IPS DF 6.9 (cell line): Measurements from ENCODE around the gene ADAM12.

Experiments
- DNase-seq: peaks from one replicate; pipeline ENCODE4 v3.0.0-alpha.2; 2013; ENCODE audit warnings: low read depth, low spot score
- H3K27ac ChIP-seq: one replicate; pipeline ENCODE4 v1.5.1; 2013; ENCODE audit warnings: low read length, control low read depth
- H3K27me3 ChIP-seq: 2 replicates; pipeline ENCODE4 v1.6.1; 2013; ENCODE audit warnings: mild to moderate bottlenecking, low read length; ENCODE audit not compliant: control insufficient read depth, insufficient read depth
- H3K36me3 ChIP-seq: 2 replicates; pipeline ENCODE4 v1.6.1; 2013; ENCODE audit warnings: low read length; ENCODE audit not compliant: control insufficient read depth, insufficient read depth
- H3K4me1 ChIP-seq: 2 replicates; pipeline ENCODE4 v1.6.1; 2013; ENCODE audit warnings: low read length; ENCODE audit not compliant: control insufficient read depth, insufficient read depth
- H3K4me3 ChIP-seq: 2 replicates; pipeline ENCODE4 v1.5.1; 2013; ENCODE audit warnings: mild to moderate bottlenecking, low read length
- H3K9me3 ChIP-seq: 2 replicates; pipeline ENCODE4 v1.6.1; 2013; ENCODE audit warnings: low read length, inconsistent platforms; ENCODE audit not compliant: control insufficient read depth, insufficient read depth
- WGBS: extraction: QIAGEN DNeasy Blood & Tissue Kit; methylation state at CpG from one replicate; pipeline ENCODE4 v1.1.7; 2013; ENCODE audit warnings: mixed read lengths, missing lambda C conversion rate; ENCODE audit not compliant: insufficient read length, insufficient coverage; 5-methylcytosine and 5-hydroxymethylcytosine counted together

The ADAM12 gene

GRCh38 chr10:126101736-126102135 lies 286.5 kb downstream of the ADAM12 start:
- H3K36me3 ChIP-seq: no peaks in the 10 kb centered on the region
- no peaks in the 10 kb centered on the region; the same call in 1 of the 2 replicates for H3K4me1 ChIP-seq
- no peak overlapping the region for H3K4me3 ChIP-seq
- no peaks in the 10 kb centered on the region for H3K27me3 ChIP-seq
- no peaks in the 10 kb centered on the region; the same call in 1 of the 2 replicates for H3K9me3 ChIP-seq
- WGBS: no CpG with 5 or more reads among the region's 4 CpGs
- DNase-seq: no peak
- no peak overlapping the region for H3K27ac ChIP-seq

GRCh38 chr10:126101325-126101724 lies 287.0 kb downstream of the ADAM12 start:
- no peaks in the 10 kb centered on the region; the same call in 1 of the 2 replicates for H3K4me1 ChIP-seq
- no peaks in the 10 kb centered on the region; the same call in 1 of the 2 replicates for H3K9me3 ChIP-seq
- H3K36me3 ChIP-seq: no peaks in the 10 kb centered on the region
- H3K27ac ChIP-seq: no peak overlapping the region
- WGBS: no CpG with 5 or more reads among the region's 1 CpG
- H3K4me3 ChIP-seq: no peak overlapping the region
- H3K27me3 ChIP-seq: no peaks in the 10 kb centered on the region
- DNase-seq: no peak

- Histone ChIP-seq H3K4me3 (no peak overlapping the region), H3K9me3 (no peaks in the 10 kb centered on the region; the same call in 1 of the 2 replicates), H3K27me3 (no peaks in the 10 kb centered on the region), H3K27ac (no peak overlapping the region), H3K36me3 (no peaks in the 10 kb centered on the region), H3K4me1 (no peaks in the 10 kb centered on the region; the same call in 1 of the 2 replicates)
- WGBS: no CpG with 5 or more reads among the region's 3 CpGs
- no peak for DNase-seq
Observed at GRCh38 chr10:126099366-126099765, 288.9 kb downstream of the ADAM12 start.

GRCh38 chr10:126098226-126098581 lies 290.1 kb downstream of the ADAM12 start:
- Histone ChIP-seq H3K27ac (no peak overlapping the region), H3K4me3 (no peak overlapping the region), H3K27me3 (no peaks in the 10 kb centered on the region), H3K4me1 (no peaks in the 10 kb centered on the region; the same call in 1 of the 2 replicates), H3K9me3 (no peaks in the 10 kb centered on the region; the same call in 1 of the 2 replicates), H3K36me3 (no peaks in the 10 kb centered on the region)
- no CpG with 5 or more reads among the region's 3 CpGs for WGBS
- DNase-seq: no peak

- no peak overlapping the region for H3K4me3 ChIP-seq
- H3K4me1 ChIP-seq: no peaks in the 10 kb centered on the region; the same call in 1 of the 2 replicates
- no peak overlapping the region for H3K27ac ChIP-seq
- no peak for DNase-seq
- no peaks in the 10 kb centered on the region; the same call in 1 of the 2 replicates for H3K9me3 ChIP-seq
- no peaks in the 10 kb centered on the region for H3K36me3 ChIP-seq
- no CpG with 5 or more reads among the region's 6 CpGs for WGBS
- H3K27me3 ChIP-seq: no peaks in the 10 kb centered on the region
Observed at GRCh38 chr10:126097558-126098225, 290.6 kb downstream of the ADAM12 start.

- DNase-seq: no peak
- H3K4me1 ChIP-seq: no peaks in the 10 kb centered on the region; the same call in 1 of the 2 replicates
- no peaks in the 10 kb centered on the region for H3K36me3 ChIP-seq
- H3K27ac ChIP-seq: no peak overlapping the region
- no peak overlapping the region for H3K4me3 ChIP-seq
- WGBS: no CpG with 5 or more reads among the region's 5 CpGs
- no peaks in the 10 kb centered on the region; the same call in 1 of the 2 replicates for H3K9me3 ChIP-seq
- no peaks in the 10 kb centered on the region for H3K27me3 ChIP-seq
Observed at GRCh38 chr10:126094537-126094936, 293.7 kb downstream of the ADAM12 start.

- Histone ChIP-seq H3K9me3 (no peaks in the 10 kb centered on the region; the same call in 1 of the 2 replicates), H3K4me1 (no peaks in the 10 kb centered on the region; the same call in 1 of the 2 replicates), H3K27ac (no peak overlapping the region), H3K27me3 (no peaks in the 10 kb centered on the region), H3K36me3 (no peaks in the 10 kb centered on the region), H3K4me3 (no peak overlapping the region)
- DNase-seq: no peak
- WGBS: no CpG with 5 or more reads among the region's 7 CpGs
Observed at GRCh38 chr10:126092366-126093215, 295.7 kb downstream of the ADAM12 start.

GRCh38 chr10:126090911-126091728 lies 297.2 kb downstream of the ADAM12 start:
- no peaks in the 10 kb centered on the region for H3K36me3 ChIP-seq
- no peak overlapping the region for H3K4me3 ChIP-seq
- DNase-seq: no peak
- H3K4me1 ChIP-seq: no peaks in the 10 kb centered on the region; the same call in 1 of the 2 replicates
- no peaks in the 10 kb centered on the region for H3K27me3 ChIP-seq
- no peaks in the 10 kb centered on the region for H3K9me3 ChIP-seq
- WGBS: no CpG with 5 or more reads among the region's 10 CpGs
- H3K27ac ChIP-seq: no peak overlapping the region

GRCh38 chr10:126090443-126090842 lies 297.8 kb downstream of the ADAM12 start:
- Histone ChIP-seq H3K4me3 (no peak overlapping the region), H3K27ac (no peak overlapping the region), H3K4me1 (no peaks in the 10 kb centered on the region; the same call in 1 of the 2 replicates), H3K9me3 (no peaks in the 10 kb centered on the region), H3K36me3 (no peaks in the 10 kb centered on the region), H3K27me3 (no peaks in the 10 kb centered on the region)
- no CpG with 5 or more reads among the region's 1 CpG for WGBS
- no peak for DNase-seq
